LNCaP clone FGC (cell line): ENCODE results near the gene FOLR1.

Source experiments
- DNase-seq: peaks from one replicate; pipeline ENCODE4 v3.0.0-alpha.2; 2011; ENCODE audit warnings: low read depth
- H3K4me3 ChIP-seq: 2 replicates; pipeline ENCODE4 v1.5.1; 2011; ENCODE audit warnings: mild to moderate bottlenecking, low read depth, low read length, control low read depth
- TF ChIP-seq, protein P1 (sequence below): IDR thresholded peaks from 2 replicates; pipeline ENCODE4 v1.5.1; 2012; ENCODE audit warnings: mild to moderate bottlenecking; ENCODE audit not compliant: control insufficient read depth, insufficient read depth; ENCODE audit errors: extremely low read depth

FOLR1 gene

DNA sequence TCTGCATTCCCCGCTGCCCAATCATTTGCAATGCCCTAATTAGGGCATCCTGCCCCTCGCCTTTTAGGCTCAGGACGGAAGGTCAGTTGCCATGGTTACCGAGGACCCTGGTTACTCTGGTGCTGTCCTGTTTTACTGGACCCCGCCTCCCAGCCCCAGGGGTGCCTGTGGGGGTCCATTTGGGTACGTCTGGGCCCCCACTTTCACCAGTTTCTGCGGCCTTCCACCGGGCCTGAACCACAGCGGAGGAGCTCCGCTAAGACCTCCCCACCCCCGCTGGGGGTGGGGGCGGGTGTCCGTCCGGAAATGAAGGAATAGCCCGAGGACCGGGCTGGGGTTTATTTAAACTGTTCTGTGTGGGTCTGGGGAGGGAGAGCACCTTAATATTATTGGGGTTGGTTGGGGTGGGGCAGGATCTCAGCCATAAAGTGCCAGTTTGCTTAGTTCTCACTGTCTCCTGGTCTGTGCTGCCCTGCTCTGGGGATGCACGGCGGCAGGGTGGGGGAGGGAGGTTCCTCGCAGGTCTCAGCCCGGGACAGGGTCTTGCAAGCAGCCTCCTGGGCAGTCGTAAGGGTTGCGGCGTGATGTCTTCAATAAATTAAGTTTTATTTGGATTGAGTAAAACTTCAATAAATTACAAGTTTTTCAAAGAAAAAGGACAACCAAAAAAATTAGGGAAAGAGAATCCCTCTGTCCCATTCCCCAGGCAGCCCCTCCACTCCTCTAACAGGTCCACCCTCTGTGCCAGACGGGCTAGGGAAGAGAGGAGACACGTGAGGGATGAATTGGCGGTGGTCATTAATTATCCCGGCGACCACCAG is 46.8 kb downstream of the FOLR1 start:
- DNase-seq: no peak
- TF ChIP-seq, protein P1, sequence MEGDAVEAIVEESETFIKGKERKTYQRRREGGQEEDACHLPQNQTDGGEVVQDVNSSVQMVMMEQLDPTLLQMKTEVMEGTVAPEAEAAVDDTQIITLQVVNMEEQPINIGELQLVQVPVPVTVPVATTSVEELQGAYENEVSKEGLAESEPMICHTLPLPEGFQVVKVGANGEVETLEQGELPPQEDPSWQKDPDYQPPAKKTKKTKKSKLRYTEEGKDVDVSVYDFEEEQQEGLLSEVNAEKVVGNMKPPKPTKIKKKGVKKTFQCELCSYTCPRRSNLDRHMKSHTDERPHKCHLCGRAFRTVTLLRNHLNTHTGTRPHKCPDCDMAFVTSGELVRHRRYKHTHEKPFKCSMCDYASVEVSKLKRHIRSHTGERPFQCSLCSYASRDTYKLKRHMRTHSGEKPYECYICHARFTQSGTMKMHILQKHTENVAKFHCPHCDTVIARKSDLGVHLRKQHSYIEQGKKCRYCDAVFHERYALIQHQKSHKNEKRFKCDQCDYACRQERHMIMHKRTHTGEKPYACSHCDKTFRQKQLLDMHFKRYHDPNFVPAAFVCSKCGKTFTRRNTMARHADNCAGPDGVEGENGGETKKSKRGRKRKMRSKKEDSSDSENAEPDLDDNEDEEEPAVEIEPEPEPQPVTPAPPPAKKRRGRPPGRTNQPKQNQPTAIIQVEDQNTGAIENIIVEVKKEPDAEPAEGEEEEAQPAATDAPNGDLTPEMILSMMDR: no peak
- H3K4me3 ChIP-seq: no peak overlapping the region

DNA sequence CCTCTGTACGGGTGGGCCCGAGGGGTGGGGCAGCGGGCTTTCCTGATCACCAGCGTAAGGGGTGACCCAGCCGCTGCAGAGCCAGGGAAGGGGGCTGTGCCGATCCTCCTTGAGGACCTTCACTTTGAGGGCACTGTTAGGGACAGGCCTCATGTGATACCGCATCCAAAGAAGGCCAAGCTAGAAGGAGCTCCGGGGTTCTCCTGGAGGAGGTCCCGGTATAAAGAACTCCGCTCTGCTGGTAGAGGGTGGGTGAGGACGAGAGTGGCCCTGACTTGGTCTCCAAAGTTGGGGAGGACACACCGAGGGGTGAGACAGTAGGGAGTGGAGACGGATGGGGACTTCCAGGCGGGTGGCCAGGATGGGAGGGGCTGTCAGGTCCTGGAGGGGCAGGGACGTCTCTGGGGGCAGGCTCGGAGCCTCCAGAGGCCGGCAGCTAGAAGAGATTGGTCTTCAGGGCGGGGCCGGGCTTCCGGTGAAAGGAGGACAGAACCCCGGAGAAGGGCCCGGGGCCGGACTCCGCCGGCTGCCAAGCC is 47.4 kb downstream of the FOLR1 start:
- no peak for DNase-seq
- H3K4me3 ChIP-seq: no peak overlapping the region
- TF ChIP-seq, protein P1: no peak

DNA sequence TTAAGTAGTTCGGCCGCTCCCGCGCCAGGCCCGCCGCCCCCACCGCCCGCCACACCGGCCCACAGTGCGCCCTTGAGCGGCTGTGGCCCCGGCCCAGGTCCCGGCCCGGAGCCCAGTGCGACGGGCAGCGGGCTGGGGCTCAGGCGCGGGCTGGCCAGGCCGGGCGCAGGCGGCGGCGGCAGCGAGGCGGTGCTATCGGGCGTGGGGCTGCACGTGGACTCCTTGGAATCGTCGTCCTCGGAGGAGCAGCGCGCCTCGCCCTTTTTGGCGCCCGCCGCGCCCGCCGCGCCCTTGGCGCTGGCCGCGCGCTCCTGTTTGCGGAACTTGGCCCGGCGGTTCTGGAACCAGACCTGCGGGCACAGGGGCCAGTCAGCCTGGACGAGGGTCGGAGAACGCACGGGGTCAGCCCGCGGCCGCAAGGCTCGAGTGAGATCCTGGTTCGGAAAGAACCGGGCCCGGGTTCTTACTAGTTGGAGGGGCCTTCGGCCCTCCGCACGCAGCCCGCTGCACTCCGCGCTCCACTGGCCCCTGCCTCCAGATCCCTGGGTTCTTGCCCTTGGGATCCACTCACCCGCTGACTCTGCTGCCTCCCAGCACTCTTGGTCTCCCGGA is 48.0 kb downstream of the FOLR1 start:
- no peak for DNase-seq

DNA sequence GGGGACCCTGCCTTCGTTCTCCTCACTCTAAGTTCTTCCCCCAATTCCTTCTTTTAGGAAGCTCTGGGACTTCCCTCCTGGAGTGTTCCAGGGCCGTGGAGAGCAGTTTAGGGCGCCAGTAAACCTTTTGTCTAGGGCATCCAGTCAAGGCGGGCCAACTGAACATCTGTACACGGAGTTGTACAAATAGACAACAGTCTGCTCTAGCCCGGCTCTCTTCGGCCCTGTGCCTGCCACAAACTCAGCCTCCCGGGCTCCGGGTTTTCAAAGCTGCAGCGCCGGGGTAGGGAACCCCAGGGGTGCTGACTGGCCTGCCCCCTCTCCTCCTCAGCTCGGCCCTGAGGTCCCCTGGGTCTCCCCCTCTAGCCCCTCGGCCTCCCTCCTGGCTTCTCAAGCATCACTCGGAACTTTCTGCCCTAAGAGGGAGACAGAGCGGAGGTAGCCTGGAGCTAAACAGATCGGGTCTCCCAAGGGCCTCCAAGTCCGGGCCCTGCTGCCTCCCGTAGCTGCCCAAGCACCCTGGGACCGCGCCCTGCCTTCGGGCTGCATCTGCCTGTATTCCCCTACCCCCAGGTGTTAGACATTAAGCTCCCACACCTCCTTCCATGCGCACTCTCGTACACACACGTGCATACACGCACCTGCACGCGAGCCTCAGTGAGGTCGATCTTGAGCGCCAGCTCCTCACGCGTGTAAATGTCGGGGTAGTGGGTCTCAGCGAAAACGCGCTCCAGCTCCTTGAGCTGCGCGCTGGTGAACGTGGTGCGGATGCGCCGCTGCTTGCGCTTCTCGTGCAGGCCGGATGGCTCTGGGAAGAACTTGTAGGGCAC is 48.7 kb downstream of the FOLR1 start:
- TF ChIP-seq, protein P1: no peak
- H3K4me3 ChIP-seq: no peak overlapping the region

More for the DNA sequence above, 48.0 kb downstream of the FOLR1 start:
- TF ChIP-seq, protein P1: no peak
- H3K4me3 ChIP-seq: no peak overlapping the region

GRCh38 chr11:72241291-72241781 is 49.4 kb downstream of the FOLR1 start:
- DNase-seq: no peak
- TF ChIP-seq, protein P1: no peak
- H3K4me3 ChIP-seq: no peak overlapping the region

More for the DNA sequence above, 48.7 kb downstream of the FOLR1 start:
- DNase-seq: no peak

- H3K4me3 ChIP-seq: no peak overlapping the region
- TF ChIP-seq, protein P1: no peak
- no peak for DNase-seq
Measured at GRCh38 chr11:72242141-72242540, 50.2 kb downstream of the FOLR1 start.
